ENCODE measurements around the gene SKP2.

The SKP2 gene

GRCh38 chr5:36227046-36227445 is 75.1 kb downstream of the SKP2 start:
- Histone ChIP-seq H3K27me3 (ENCODE audit: insufficient read depth, low read length) (no peaks in the 10 kb centered on the region), H3K36me3 (ENCODE audit: insufficient read depth, low read length) (peaks cover 13% of the 10 kb centered on the region; the same call in 1 of the 2 replicates), H3K9me3 (ENCODE audit: insufficient read depth, low read depth, low read length) (no peaks in the 10 kb centered on the region), H3K4me1 (ENCODE audit: insufficient read depth, low read length) (no peaks in the 10 kb centered on the region; the same call in 1 of the 2 replicates), H3K4me3 (ENCODE audit: low read length) (no peak overlapping the region), H3K9ac (ENCODE audit: low read depth, low read length) (no peak overlapping the region), H3K27ac (ENCODE audit: low read depth, low read length) (no peak overlapping the region)

DNA sequence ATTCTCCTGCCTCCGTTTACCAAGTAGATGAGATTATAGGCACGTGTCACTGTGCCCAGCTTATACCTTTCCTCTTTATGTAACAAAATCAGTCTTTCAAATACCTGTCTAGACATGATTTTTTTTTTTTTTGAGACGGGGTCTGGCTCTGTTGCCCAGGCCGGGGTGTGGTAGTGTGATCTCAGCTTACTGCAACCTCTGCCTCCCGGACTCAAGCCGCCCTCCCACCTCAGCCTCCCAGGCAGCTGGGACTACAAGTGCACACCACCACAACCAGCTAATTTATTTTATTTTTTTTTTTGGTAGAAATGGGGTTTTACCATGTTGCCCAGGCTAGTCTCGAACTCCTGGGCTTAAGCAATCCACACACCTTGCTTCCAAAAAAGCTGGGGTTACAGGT is 76.6 kb downstream of the SKP2 start:
- Histone ChIP-seq H3K4me3 (ENCODE audit: low read length) (no peak overlapping the region), H3K27ac (ENCODE audit: low read depth, low read length) (no peak overlapping the region), H3K27me3 (ENCODE audit: insufficient read depth, low read length) (no peaks in the 10 kb centered on the region), H3K9ac (ENCODE audit: low read depth, low read length) (no peak overlapping the region), H3K4me1 (ENCODE audit: insufficient read depth, low read length) (no peaks in the 10 kb centered on the region; the same call in 1 of the 2 replicates), H3K36me3 (ENCODE audit: insufficient read depth, low read length) (peaks cover 13% of the 10 kb centered on the region; the same call in 1 of the 2 replicates), H3K9me3 (ENCODE audit: insufficient read depth, low read depth, low read length) (no peaks in the 10 kb centered on the region)
- 93% methylated on average over 6 of the region's 7 CpGs for WGBS

- H3K4me3 ChIP-seq (ENCODE audit: low read length): no peak overlapping the region
- peaks cover 7% of the 10 kb centered on the region; the same call in 1 of the 2 replicates for H3K36me3 ChIP-seq (ENCODE audit: insufficient read depth, low read length)
- H3K9me3 ChIP-seq (ENCODE audit: insufficient read depth, low read depth, low read length): no peaks in the 10 kb centered on the region
- no peaks in the 10 kb centered on the region for H3K27me3 ChIP-seq (ENCODE audit: insufficient read depth, low read length)
- no peak overlapping the region for H3K27ac ChIP-seq (ENCODE audit: low read depth, low read length)
- H3K4me1 ChIP-seq (ENCODE audit: insufficient read depth, low read length): no peaks in the 10 kb centered on the region; the same call in 1 of the 2 replicates
- H3K9ac ChIP-seq (ENCODE audit: low read depth, low read length): no peak overlapping the region
- WGBS: no CpG with 5 or more reads among the region's 1 CpG
Observed at GRCh38 chr5:36230151-36230790, 78.4 kb downstream of the SKP2 start.

- Histone ChIP-seq H3K4me3 (ENCODE audit: low read length) (no peak overlapping the region), H3K9ac (ENCODE audit: low read depth, low read length) (no peak overlapping the region), H3K4me1 (ENCODE audit: insufficient read depth, low read length) (no peaks in the 10 kb centered on the region; the same call in 1 of the 2 replicates), H3K27ac (ENCODE audit: low read depth, low read length) (no peak overlapping the region), H3K9me3 (ENCODE audit: insufficient read depth, low read depth, low read length) (no peaks in the 10 kb centered on the region), H3K36me3 (ENCODE audit: insufficient read depth, low read length) (no peaks in the 10 kb centered on the region), H3K27me3 (ENCODE audit: insufficient read depth, low read length) (no peaks in the 10 kb centered on the region)
- WGBS: 91% methylated on average over 3 of the region's 3 CpGs
Observed at GRCh38 chr5:36232533-36232932, 80.6 kb downstream of the SKP2 start.

All from HUES64 (cell line).